B cell (primary cell): Measurements from ENCODE around the gene DHRS4L2.

ENCODE experiments used
- CTCF ChIP-seq: fragments of 200-600 bp; IDR thresholded peaks from one replicate; pipeline ENCODE4 v1.8.0; 2022; ENCODE audit warnings: antibody characterized with exemption, mild to moderate bottlenecking
- EZH2 ChIP-seq: IDR thresholded peaks from 2 replicates; pipeline ENCODE4 v1.6.1; 2012; ENCODE audit warnings: borderline replicate concordance, low read depth, mild to moderate bottlenecking, moderate library complexity, low read length; ENCODE audit not compliant: insufficient read depth, poor library complexity, severe bottlenecking

- TF ChIP-seq CTCF (no peak), EZH2 (no peak)
Measured at GRCh38 chr14:24051789-24052655, 63.3 kb downstream of the DHRS4L2 start, which contains the start of gene CARMIL3.
